ENCODE results near the gene CLEC4F. TPM values are rescaled to one million over a fixed set of nuclear protein-coding genes. Genes with fewer than 3 reads are reported as not detected.
A peak's percentile ranks its signal among the peaks of the same experiment; 100 is the strongest.

CLEC4F gene
- total and polyA plus RNA-seq, 2 donors (not counting 3 experiments of a cell fraction or from before 2014, with no cell fraction given), result not detected

DNA sequence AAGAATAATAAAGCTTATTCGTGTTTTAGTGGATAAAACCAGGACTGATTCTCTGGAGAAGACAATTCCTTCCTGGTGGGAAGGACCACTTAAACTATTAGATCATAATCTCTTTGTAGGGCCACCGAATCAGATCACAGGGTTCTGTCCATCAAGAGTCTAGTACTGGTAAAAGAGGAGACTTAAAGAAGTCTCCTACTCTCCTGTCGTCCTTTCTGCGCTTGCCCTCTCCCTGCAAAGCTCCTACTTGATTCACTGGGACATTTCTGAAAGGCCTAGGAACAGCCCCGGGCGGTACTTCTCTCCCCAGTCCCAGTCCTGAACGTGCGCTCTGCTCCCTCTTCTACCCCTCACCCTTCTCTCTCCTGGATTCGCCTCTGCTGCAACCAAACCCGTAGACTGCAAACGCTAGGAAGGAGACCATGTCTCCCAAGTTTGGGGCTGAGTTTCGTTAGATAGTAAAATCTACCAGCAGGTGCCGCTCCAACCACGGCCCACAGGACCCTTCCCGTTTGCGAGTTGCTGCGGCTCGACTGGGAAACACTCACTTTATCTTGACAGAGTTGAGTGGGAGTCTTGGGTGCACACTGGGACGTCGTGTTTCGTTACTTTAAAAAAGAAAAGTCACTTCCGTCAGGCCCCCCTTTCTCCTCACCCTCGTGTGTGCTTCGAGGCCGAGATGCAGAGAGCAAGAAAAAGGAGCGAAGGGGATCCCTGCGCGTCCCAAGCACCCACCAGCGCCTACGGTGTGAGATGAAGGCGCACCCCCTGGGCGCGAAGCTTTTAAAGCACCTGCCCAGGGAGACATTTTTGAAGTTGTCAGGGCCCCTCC, 30.9 kb downstream of the CLEC4F start:
- Histone ChIP-seq H3K4me1 (ENCODE audit: control insufficient read depth, extremely low read depth, insufficient read depth, low read length) (peaks cover 4% of the 10 kb centered on the region), H3K27ac (ENCODE audit: insufficient read depth, low read depth, low read length) (no peak overlapping the region), H3K9me1 (replicated peaks; ENCODE audit: control insufficient read depth, extremely low read depth, insufficient read depth, low read length) (no peaks in the 10 kb centered on the region), H3K79me2 (ENCODE audit: control insufficient read depth, insufficient read depth, low read length) (no peaks in the 10 kb centered on the region), H3K36me3 (ENCODE audit: control insufficient read depth in 2 of 2, extremely low read depth in 1 of 2, insufficient read depth in 2 of 2, low read length in 2 of 2) (no peaks in the 10 kb centered on the region), H3K4me3 (replicated peaks in 1 of 3; ENCODE audit: insufficient read depth in 1 of 3, low read depth in 1 of 3, low read length in 3 of 3) (no peak overlapping the region), H2AFZ (ENCODE audit: low read depth, low read length) (no peak overlapping the region), H3K9ac (replicated peaks; ENCODE audit: extremely low read depth, insufficient read depth, low read length) (no peak overlapping the region), H3K4me2 (ENCODE audit: insufficient read depth, low read length) (no peak overlapping the region), H3K9me3 (replicated peaks; ENCODE audit: control insufficient read depth, insufficient read depth, low read length) (no peaks in the 10 kb centered on the region), H4K20me1 (replicated peaks; ENCODE audit: control insufficient read depth, extremely low read depth, insufficient read depth, low read length) (no peaks in the 10 kb centered on the region), H3K27me3 (ENCODE audit: control insufficient read depth in 2 of 2, insufficient read depth in 2 of 2, low read length in 2 of 2) (peaks cover 45 to 69% of the 10 kb centered on the region in 2 experiments)
- ChIA-PET POLR2A (no interaction called here), CTCF (interaction anchor here (0.6 to 6.0 kb wide), 51 partner anchors 7 to 488 kb away, joined by 3 to 137 read pairs (median 5); partner anchors contain the start of genes ADD2 and FAM136A)
- intact Hi-C loops (cut with micrococcal nuclease) (loop anchor here (1.0 kb wide), 4 partner anchors 73 to 158 kb away; no protein-coding TSS in a partner anchor), dilution Hi-C loops (cut with MboI; ENCODE audit: extremely low pct_ligation_motif_present, low sequenced_read_pairs) (no loop called here)
- DNase-seq (ENCODE audit: low read depth, low spot score) (peak; percentile 77), FAIRE-seq (peak; percentile 89)
- no peak for TF ChIP-seq POLR2A (IDR thresholded peaks at IDR 0.05; ENCODE audit: low read depth, low read length)
- TF ChIP-seq, protein P1, sequence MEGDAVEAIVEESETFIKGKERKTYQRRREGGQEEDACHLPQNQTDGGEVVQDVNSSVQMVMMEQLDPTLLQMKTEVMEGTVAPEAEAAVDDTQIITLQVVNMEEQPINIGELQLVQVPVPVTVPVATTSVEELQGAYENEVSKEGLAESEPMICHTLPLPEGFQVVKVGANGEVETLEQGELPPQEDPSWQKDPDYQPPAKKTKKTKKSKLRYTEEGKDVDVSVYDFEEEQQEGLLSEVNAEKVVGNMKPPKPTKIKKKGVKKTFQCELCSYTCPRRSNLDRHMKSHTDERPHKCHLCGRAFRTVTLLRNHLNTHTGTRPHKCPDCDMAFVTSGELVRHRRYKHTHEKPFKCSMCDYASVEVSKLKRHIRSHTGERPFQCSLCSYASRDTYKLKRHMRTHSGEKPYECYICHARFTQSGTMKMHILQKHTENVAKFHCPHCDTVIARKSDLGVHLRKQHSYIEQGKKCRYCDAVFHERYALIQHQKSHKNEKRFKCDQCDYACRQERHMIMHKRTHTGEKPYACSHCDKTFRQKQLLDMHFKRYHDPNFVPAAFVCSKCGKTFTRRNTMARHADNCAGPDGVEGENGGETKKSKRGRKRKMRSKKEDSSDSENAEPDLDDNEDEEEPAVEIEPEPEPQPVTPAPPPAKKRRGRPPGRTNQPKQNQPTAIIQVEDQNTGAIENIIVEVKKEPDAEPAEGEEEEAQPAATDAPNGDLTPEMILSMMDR (IDR thresholded peaks at IDR 0.05; ENCODE audit: extremely low read depth in 1 of 2, insufficient read depth in 1 of 2, low read depth in 1 of 2, low read length in 2 of 2), result peak; percentile 70 to 80
- no TSS peak for BruUV-seq (replicated peaks)
